ENCODE measurements around the gene KLF2. TPM values are rescaled to one million over a fixed set of nuclear protein-coding genes. Genes with fewer than 3 reads are reported as not detected.

KLF2 gene
- total RNA-seq, 2 experiments from 2014 or later = 1,201 to 1,291 TPM

GRCh38 chr19:16326401-16327168 lies 2.0 kb downstream of the KLF2 start:
- peaks cover 57% of the 10 kb centered on the region for H3K36me3 Mint-ChIP-seq (ENCODE audit: low read depth)
- peaks cover 24% of the 10 kb centered on the region for H3K27me3 Mint-ChIP-seq
- Histone ChIP-seq H3K36me3 (ENCODE audit: insufficient read depth, low read length) (peaks cover 44% of the 10 kb centered on the region), H3K4me3 (ENCODE audit: low read length) (peak overlapping the region; percentile 98), H3K9me3 (ENCODE audit: control insufficient read depth in 1 of 2, insufficient read depth in 1 of 2, low read length in 2 of 2) (no peaks in the 10 kb centered on the region), H3K4me1 (ENCODE audit: insufficient read depth, low read length) (peaks cover 56% of the 10 kb centered on the region), H3K27ac (ENCODE audit: low read depth in 1 of 2, low read length in 2 of 2) (peak overlapping the region; percentile 77 to 94), H3K27me3 (ENCODE audit: control insufficient read depth in 1 of 2, insufficient read depth in 2 of 2, low read length in 2 of 2) (no peaks in the 10 kb centered on the region)
- no peak for ATAC-seq (ENCODE audit: poor library complexity)
- H3K27ac Mint-ChIP-seq = peak overlapping the region; percentile 97
- intact Hi-C loops (cut with DNase I, micrococcal nuclease) = loop anchor here in 1 of 2 experiments (1.0 kb wide), 1 partner anchor 45 kb away; no protein-coding TSS in a partner anchor
- DNase-seq = peak in 13 of 14 experiments; percentile 44 to 77 (median 56)
- CTCF ChIA-PET = interaction anchor here (3.0 to 3.5 kb wide), 2 partner anchors 50 to 56 kb away, joined by 7 to 16 read pairs; no protein-coding TSS in a partner anchor
- no peak for TF ChIP-seq CTCF (IDR thresholded peaks at IDR 0.05)
- H3K9me3 Mint-ChIP-seq = no peaks in the 10 kb centered on the region
- peaks cover 70% of the 10 kb centered on the region for H3K4me1 Mint-ChIP-seq (ENCODE audit: low read depth)
- H3K4me3 Mint-ChIP-seq = peak overlapping the region; percentile 92
- POLR2A ChIA-PET = interaction anchor here (1.0 to 31.1 kb wide), 7 partner anchors 15 to 248 kb away, joined by 3 to 3819 read pairs (median 45); partner anchors contain the start of gene FAM32A

GRCh38 chr19:16327169-16327475 lies 2.5 kb downstream of the KLF2 start:
- H3K27me3 ChIP-seq (ENCODE audit: control insufficient read depth in 1 of 2, insufficient read depth in 2 of 2, low read length in 2 of 2) = no peaks in the 10 kb centered on the region
- H3K9me3 Mint-ChIP-seq = no peaks in the 10 kb centered on the region
- peaks cover 57% of the 10 kb centered on the region for H3K36me3 Mint-ChIP-seq (ENCODE audit: low read depth)
- H3K27me3 Mint-ChIP-seq = peaks cover 24% of the 10 kb centered on the region
- CTCF ChIA-PET = interaction anchor here (1.8 to 5.5 kb wide), 4 partner anchors 43 to 79 kb away, joined by 6 to 106 read pairs (median 12); no protein-coding TSS in a partner anchor
- no peak for DNase-seq
- peak overlapping the region; percentile 77 to 94 for H3K27ac ChIP-seq (ENCODE audit: low read depth in 1 of 2, low read length in 2 of 2)
- no peak for ATAC-seq (ENCODE audit: poor library complexity)
- H3K4me3 Mint-ChIP-seq = peak overlapping the region; percentile 92
- no peaks in the 10 kb centered on the region for H3K9me3 ChIP-seq (ENCODE audit: control insufficient read depth in 1 of 2, insufficient read depth in 1 of 2, low read length in 2 of 2)
- peak overlapping the region; percentile 98 for H3K4me3 ChIP-seq (ENCODE audit: low read length)
- H3K36me3 ChIP-seq (ENCODE audit: insufficient read depth, low read length) = peaks cover 44% of the 10 kb centered on the region
- TF ChIP-seq CTCF (IDR thresholded peaks at IDR 0.05) = no peak
- POLR2A ChIA-PET = interaction anchor here (1.0 to 31.1 kb wide), 8 partner anchors 14 to 490 kb away, joined by 3 to 3819 read pairs (median 28); no protein-coding TSS in a partner anchor
- peak overlapping the region; percentile 97 for H3K27ac Mint-ChIP-seq
- intact Hi-C loops (cut with DNase I, micrococcal nuclease) = no loop called here
- H3K4me1 ChIP-seq (ENCODE audit: insufficient read depth, low read length) = peaks cover 62% of the 10 kb centered on the region
- peaks cover 70% of the 10 kb centered on the region for H3K4me1 Mint-ChIP-seq (ENCODE audit: low read depth)

- DNase-seq = peak in 10 of 14 experiments; percentile 14 to 52 (median 32)
- H3K27me3 ChIP-seq (ENCODE audit: control insufficient read depth in 1 of 2, insufficient read depth in 2 of 2, low read length in 2 of 2) = no peaks in the 10 kb centered on the region
- TF ChIP-seq CTCF (IDR thresholded peaks at IDR 0.05) = no peak
- ATAC-seq (ENCODE audit: poor library complexity) = no peak
- Mint-ChIP-seq H3K4me1 (ENCODE audit: low read depth) (peaks cover 68% of the 10 kb centered on the region), H3K36me3 (ENCODE audit: low read depth) (peaks cover 57% of the 10 kb centered on the region), H3K9me3 (no peaks in the 10 kb centered on the region), H3K27ac (peak overlapping the region; percentile 97), H3K27me3 (peaks cover 24% of the 10 kb centered on the region), H3K4me3 (peak overlapping the region; percentile 92)
- H3K27ac ChIP-seq (ENCODE audit: low read depth in 1 of 2, low read length in 2 of 2) = peak overlapping the region; percentile 77 to 94
- H3K36me3 ChIP-seq (ENCODE audit: insufficient read depth, low read length) = peaks cover 44% of the 10 kb centered on the region
- peaks cover 63% of the 10 kb centered on the region for H3K4me1 ChIP-seq (ENCODE audit: insufficient read depth, low read length)
- no peaks in the 10 kb centered on the region for H3K9me3 ChIP-seq (ENCODE audit: control insufficient read depth in 1 of 2, insufficient read depth in 1 of 2, low read length in 2 of 2)
- ChIA-PET CTCF (interaction anchor here (1.8 to 5.5 kb wide), 5 partner anchors 13 to 79 kb away, joined by 6 to 106 read pairs (median 35); no protein-coding TSS in a partner anchor), POLR2A (interaction anchor here (0.6 to 31.1 kb wide), 15 partner anchors 14 to 911 kb away, joined by 3 to 3819 read pairs (median 10); partner anchors contain the start of gene FAM32A)
- intact Hi-C loops (cut with DNase I, micrococcal nuclease) = no loop called here
- H3K4me3 ChIP-seq (ENCODE audit: low read length) = peak overlapping the region; percentile 98
Measured at GRCh38 chr19:16327501-16327900, 2.9 kb downstream of the KLF2 start.
